Measurements from ENCODE around the gene ADAM22.
"Not testable (repeated sequence)": the region's sequence is repeated elsewhere in the genome, so short reads cannot be mapped to it uniquely, and the experiment has no call there.

The ADAM22 gene, protein sequence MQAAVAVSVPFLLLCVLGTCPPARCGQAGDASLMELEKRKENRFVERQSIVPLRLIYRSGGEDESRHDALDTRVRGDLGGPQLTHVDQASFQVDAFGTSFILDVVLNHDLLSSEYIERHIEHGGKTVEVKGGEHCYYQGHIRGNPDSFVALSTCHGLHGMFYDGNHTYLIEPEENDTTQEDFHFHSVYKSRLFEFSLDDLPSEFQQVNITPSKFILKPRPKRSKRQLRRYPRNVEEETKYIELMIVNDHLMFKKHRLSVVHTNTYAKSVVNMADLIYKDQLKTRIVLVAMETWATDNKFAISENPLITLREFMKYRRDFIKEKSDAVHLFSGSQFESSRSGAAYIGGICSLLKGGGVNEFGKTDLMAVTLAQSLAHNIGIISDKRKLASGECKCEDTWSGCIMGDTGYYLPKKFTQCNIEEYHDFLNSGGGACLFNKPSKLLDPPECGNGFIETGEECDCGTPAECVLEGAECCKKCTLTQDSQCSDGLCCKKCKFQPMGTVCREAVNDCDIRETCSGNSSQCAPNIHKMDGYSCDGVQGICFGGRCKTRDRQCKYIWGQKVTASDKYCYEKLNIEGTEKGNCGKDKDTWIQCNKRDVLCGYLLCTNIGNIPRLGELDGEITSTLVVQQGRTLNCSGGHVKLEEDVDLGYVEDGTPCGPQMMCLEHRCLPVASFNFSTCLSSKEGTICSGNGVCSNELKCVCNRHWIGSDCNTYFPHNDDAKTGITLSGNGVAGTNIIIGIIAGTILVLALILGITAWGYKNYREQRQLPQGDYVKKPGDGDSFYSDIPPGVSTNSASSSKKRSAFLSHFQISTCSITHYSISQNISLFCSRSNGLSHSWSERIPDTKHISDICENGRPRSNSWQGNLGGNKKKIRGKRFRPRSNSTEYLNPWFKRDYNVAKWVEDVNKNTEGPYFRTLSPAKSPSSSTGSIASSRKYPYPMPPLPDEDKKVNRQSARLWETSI

GRCh38 chr7:87933953-87934698, at the start of gene ADAM22:
Gene ADAM22 (plus strand): TSS chr7:87934251. CDS start chr7:87934466, 215 bp downstream.
- DNase-seq (ENCODE audit: low read depth in 3 of 3), result peak; percentile 50 to 54 (median 53)

GRCh38 chr7:87885018-87885417, 49.0 kb upstream of the ADAM22 start:
- DNase-seq (ENCODE audit: low read depth in 3 of 3), result no peak

DNA sequence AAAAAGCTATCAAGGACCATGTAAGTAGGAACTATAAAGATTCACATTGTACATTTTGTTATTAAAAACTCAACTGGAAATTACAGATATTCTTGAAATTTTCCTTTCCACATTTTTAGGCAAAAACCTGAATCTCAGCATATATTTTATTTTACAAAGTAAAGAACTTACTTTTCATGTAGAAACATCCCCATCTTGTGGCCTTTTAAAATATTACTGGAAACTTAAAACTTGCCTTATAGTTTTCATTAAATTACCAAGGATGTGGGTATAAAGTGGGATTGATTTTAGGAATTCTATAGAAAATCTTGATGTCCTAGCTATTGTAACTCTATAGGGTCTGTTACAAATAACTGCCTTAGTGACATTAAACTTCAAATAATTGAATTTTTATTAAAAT, 47.2 kb upstream of the ADAM22 start:
- no peak for DNase-seq (ENCODE audit: low read depth in 3 of 3)

GRCh38 chr7:87895363-87895762, 38.7 kb upstream of the ADAM22 start:
- DNase-seq (ENCODE audit: low read depth in 3 of 3), result no peak

- no peak for DNase-seq (ENCODE audit: low read depth in 3 of 3)
These were observed 34.8 kb upstream of the ADAM22 start for GRCh38 chr7:87899255-87899654.

DNA sequence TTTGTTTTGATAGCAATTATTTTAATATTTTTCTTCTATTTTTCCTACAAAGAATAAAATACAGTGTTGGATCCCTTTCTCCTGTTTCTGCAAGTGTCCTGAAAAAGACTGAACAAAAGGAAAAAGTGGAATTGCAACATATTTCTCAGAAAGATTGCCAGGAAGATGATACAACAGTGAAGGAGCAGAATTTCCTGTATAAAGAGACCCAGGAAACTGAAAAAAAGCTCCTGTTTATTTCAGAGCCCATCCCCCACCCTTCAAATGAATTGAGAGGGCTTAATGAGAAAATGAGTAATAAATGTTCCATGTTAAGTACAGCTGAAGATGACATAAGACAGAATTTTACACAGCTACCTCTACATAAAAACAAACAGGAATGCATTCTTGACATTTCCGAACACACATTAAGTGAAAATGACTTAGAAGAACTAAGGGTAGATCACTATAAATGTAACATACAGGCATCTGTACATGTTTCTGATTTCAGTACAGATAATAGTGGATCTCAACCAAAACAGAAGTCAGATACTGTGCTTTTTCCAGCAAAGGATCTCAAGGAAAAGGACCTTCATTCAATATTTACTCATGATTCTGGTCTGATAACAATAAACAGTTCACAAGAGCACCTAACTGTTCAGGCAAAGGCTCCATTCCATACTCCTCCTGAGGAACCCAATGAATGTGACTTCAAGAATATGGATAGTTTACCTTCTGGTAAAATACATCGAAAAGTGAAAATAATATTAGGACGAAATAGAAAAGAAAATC, 26.7 kb upstream of the ADAM22 start:
- not testable (repeated sequence) for DNase-seq (ENCODE audit: low read depth in 3 of 3)

GRCh38 chr7:87908814-87909213, 25.2 kb upstream of the ADAM22 start:
- not testable (repeated sequence) for DNase-seq (ENCODE audit: low read depth in 3 of 3)

GRCh38 chr7:87912121-87912520, 21.9 kb upstream of the ADAM22 start:
- DNase-seq (ENCODE audit: low read depth in 3 of 3), result no peak

GRCh38 chr7:87918740-87919139, 15.3 kb upstream of the ADAM22 start:
- DNase-seq (ENCODE audit: low read depth in 3 of 3), result no peak

DNA sequence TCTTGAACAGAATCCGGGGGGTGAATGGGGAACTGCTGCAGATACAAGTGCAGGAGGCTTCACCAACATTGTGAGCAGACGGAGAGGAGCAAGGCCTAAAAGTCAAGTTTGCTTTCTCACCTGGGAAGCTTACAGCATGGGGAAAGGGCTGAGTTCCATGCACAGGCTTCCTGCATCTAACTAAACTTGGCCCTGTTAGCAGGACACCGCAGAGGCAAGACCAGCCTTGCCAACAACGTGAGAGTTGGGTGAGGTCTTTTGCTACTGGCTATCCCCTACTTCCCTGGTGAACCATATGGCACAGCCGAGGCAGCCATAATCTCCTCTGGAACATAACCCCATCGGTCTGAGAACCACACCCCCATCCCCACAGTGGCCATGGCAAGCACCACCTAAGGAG, 14.2 kb upstream of the ADAM22 start:
- DNase-seq (ENCODE audit: low read depth in 3 of 3), result no peak

DNA sequence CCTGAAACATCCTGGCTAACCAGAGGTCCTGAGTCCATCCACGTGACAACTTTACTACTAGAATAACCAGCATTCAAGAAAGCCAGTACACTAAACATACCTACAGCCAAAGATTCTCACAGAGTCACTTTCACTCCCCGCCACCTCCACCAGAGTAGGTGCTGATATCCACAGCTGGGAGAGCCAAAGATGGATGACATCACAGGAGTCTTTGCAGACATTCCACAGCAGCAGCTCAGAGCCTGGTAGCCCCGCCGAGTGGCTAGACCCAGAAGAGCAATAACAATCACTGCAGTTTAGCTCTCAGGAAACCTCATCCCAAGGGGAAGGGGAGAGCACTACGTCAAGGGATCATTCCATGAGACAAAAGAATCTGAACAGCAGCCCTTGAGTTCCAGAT, 13.5 kb upstream of the ADAM22 start:
- no peak for DNase-seq (ENCODE audit: low read depth in 3 of 3)

- DNase-seq (ENCODE audit: low read depth in 3 of 3), result not testable (repeated sequence)
These were observed 11.2 kb upstream of the ADAM22 start for GRCh38 chr7:87922759-87923395.

- no peak for DNase-seq (ENCODE audit: low read depth in 3 of 3)
These were observed 7.2 kb upstream of the ADAM22 start for GRCh38 chr7:87926581-87927461.

DNA sequence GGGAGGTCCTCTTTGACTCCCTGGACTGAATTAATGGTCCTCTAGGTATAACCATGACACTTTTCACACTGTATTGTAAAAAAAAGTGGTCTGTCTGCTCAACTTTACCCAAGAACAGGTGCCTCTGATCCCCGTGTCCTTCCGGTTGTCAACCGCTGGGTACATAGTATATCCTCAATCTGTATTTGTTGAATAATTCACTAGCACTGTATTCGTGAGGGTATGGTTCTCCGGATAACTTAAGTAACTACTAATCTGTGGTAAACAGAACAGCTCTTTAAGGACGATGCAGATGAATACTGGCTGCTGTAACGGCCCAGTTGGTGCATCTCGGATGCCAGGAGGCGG, 472 bp upstream of the ADAM22 start:
- DNase-seq (ENCODE audit: low read depth in 3 of 3), result no peak

DNA sequence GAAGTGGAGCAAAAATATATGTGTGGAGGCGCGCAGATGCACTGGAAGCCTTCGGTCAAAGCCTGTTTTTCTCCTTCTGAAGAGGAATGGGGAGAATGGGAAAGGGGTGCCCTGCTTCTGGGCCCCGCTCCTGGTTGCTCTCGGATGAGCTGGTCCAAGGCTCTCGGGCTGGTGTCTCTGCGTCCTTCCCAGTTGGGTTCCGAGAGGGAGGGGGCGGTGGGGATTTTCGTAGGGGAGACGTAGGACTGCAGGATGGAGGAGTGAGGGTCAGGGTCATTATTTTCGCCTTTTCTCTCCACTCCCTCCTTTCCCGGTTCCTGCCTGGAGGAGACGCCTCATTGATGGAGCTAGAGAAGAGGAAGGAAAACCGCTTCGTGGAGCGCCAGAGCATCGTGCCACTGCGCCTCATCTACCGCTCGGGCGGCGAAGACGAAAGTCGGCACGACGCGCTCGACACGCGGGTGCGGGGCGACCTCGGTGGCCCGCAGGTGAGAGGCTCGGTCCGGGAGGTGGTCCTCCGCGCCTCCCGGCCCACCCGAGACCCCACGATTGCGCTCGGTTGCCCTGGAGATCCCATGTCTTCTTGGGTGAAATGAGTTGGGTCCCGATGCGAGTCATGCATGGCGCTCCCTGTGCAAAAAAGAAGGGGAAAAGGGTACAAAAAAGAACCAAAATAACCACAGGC, 790 bp downstream of the ADAM22 start:
- peak in 1 of 3 experiments; percentile 4 for DNase-seq (ENCODE audit: low read depth in 3 of 3)

DNA sequence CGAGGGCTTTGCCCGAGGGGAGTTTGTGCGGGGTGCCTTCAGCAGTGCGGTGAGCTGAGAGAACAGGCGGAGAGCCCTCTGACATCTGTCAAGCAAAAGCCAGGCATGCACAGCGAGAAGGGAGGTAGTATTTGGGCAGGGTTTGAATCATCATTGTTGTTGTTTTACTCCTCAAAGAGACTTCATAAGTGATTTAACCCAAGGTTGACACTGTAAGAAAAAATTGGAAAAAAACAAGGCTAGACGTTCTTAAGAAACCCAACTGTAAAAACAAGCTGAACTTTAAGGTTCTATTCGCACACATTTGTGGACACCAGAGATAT, 1.3 kb downstream of the ADAM22 start:
- no peak for DNase-seq (ENCODE audit: low read depth in 3 of 3)

DNA sequence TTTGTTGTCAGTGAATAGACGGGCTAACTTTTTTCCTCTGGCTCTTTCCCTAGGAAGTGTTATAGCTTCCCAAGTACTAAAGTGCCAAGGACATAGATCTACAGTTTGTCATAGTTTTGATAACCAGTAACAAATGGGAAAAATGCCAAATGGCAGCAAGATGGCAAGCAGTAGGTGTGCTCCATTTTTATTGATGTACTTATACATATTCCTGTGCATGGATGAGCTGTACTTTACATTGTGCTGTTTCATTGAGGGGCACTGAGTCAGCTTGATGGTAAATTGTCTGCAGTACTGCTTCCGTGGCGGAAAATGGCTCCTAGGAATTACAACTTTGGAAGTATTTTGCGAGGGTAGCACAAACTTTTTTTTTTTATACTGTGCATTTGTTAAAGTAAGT, 7.1 kb downstream of the ADAM22 start:
- no peak for DNase-seq (ENCODE audit: low read depth in 3 of 3)

GRCh38 chr7:87944547-87944946, 10.5 kb downstream of the ADAM22 start:
- no peak for DNase-seq (ENCODE audit: low read depth in 3 of 3)

GRCh38 chr7:87945926-87946325, 11.9 kb downstream of the ADAM22 start:
- DNase-seq (ENCODE audit: low read depth in 3 of 3), result not testable (repeated sequence)

All from stimulated activated CD4-positive, alpha-beta T cell treated with anti-CD3 and anti-CD28 coated beads, TNF-alpha, amount 100 ng/mL, for 4 hours (primary cell).